ENCODE measurements around the gene GMPS. TPM values are rescaled to one million over a fixed set of nuclear protein-coding genes. Genes with fewer than 3 reads are reported as not detected.

The GMPS gene
- total and polyA plus RNA-seq, 10 of the 15 experiments (the other 5 are each of a cell fraction or from before 2014, with no cell fraction given): 33.2 to 143 (median 79.0) TPM

GRCh38 chr3:155889952-155890351 is 19.5 kb downstream of the GMPS start:
- WGBS (ENCODE audit: insufficient coverage, insufficient replicate concordance, low lambda C conversion rate, missing lambda C conversion rate): 100% methylated on average over 1 of the region's 1 CpG
- intact Hi-C loops (cut with micrococcal nuclease; ENCODE audit: unreplicated experiment): loop anchor here (5.0 kb wide), 1 partner anchor 83 kb away; the partner anchor contains the start of gene C3orf33
- in situ Hi-C loops (cut with MboI): no loop called here

More at GRCh38 chr3:155889952-155890351, 19.5 kb downstream of the GMPS start:
- SMC1A ChIA-PET (ENCODE audit: uncharacterized antibody, unreplicated experiment): interaction anchor here (1.0 to 1.3 kb wide), 3 partner anchors 11 to 188 kb away, joined by 3 to 4 read pairs (median 3); no protein-coding TSS in a partner anchor
- ATAC-seq: no peak
- H3K9me3 ChIP-seq (replicated peaks; ENCODE audit: control insufficient read depth, insufficient read depth, low read length): no peaks in the 10 kb centered on the region
- RAD21 ChIA-PET (ENCODE audit: unreplicated experiment): no interaction called here
- H3K4me3 ChIP-seq: no peak overlapping the region
- DNase-seq (ENCODE audit: low read depth, low spot score): no peak
- FAIRE-seq: no peak
- H3K9ac ChIP-seq (ENCODE audit: control insufficient read depth, insufficient read depth, low read length): no peak overlapping the region
- H3K36me3 ChIP-seq (ENCODE audit: control insufficient read depth in 2 of 2, insufficient read depth in 2 of 2, low read length in 1 of 2): peaks cover 0 to 8% of the 10 kb centered on the region in 2 experiments; a peak in 3 of 4 replicates
- peaks cover 73% of the 10 kb centered on the region for H3K79me2 ChIP-seq (ENCODE audit: control insufficient read depth, insufficient read depth, low read length)
- TF ChIP-seq KDM1A (IDR thresholded peaks at IDR 0.05; ENCODE audit: borderline replicate concordance) (no peak), EGR1 (IDR thresholded peaks at IDR 0.05; ENCODE audit: borderline replicate concordance in 1 of 2, low read depth in 2 of 2, low read length in 2 of 2) (no peak), TARDBP (IDR thresholded peaks at IDR 0.05; ENCODE audit: borderline replicate concordance) (no peak), RUNX3 (IDR thresholded peaks at IDR 0.05; ENCODE audit: low read length) (no peak), NR2F1 (conservative IDR thresholded peaks at IDR 0.05) (no peak), ZNF274 (IDR thresholded peaks at IDR 0.05; ENCODE audit: insufficient read depth, insufficient read length) (no peak), ETV6 (conservative IDR thresholded peaks at IDR 0.05 in 1 of 2, IDR thresholded peaks at IDR 0.05 in 1 of 2; ENCODE audit: borderline replicate concordance in 1 of 2, low read depth in 1 of 2) (no peak), RELB (IDR thresholded peaks at IDR 0.05; ENCODE audit: low read depth) (no peak), CEBPZ (IDR thresholded peaks at IDR 0.05; ENCODE audit: low read depth, low read length) (no peak), ZNF687 (IDR thresholded peaks at IDR 0.05) (no peak), ZZZ3 (IDR thresholded peaks at IDR 0.05; ENCODE audit: control insufficient read depth, insufficient read length, low read depth) (no peak), CHD2 (IDR thresholded peaks at IDR 0.05; ENCODE audit: borderline replicate concordance, low read depth, low read length) (no peak)
- H3K4me2 ChIP-seq (ENCODE audit: control insufficient read depth, insufficient read depth): no peak overlapping the region
- CTCF ChIA-PET: no interaction called here
- H3K27ac ChIP-seq (ENCODE audit: control insufficient read depth, insufficient read depth): no peak overlapping the region
- no peaks in the 10 kb centered on the region for H4K20me1 ChIP-seq (ENCODE audit: control insufficient read depth, insufficient read depth)
- no peaks in the 10 kb centered on the region for H3K4me1 ChIP-seq (ENCODE audit: control insufficient read depth, insufficient read depth, low read length)
- POLR2A ChIA-PET: no interaction called here
- BruUV-seq (replicated peaks): no TSS peak
- H3K27me3 ChIP-seq (replicated peaks in 1 of 2; ENCODE audit: control insufficient read depth in 2 of 2, insufficient read depth in 2 of 2, low read length in 1 of 2): no peaks in the 10 kb centered on the region
- H2AFZ ChIP-seq (ENCODE audit: control insufficient read depth, low read depth, low read length): no peak overlapping the region

Measured in GM12878 (cell line).